ENCODE data around the gene VGLL2. TPM values are rescaled to one million over a fixed set of nuclear protein-coding genes. Genes with fewer than 3 reads are reported as not detected.
"Not testable (repeated sequence)": the region's sequence is repeated elsewhere in the genome, so short reads cannot be mapped to it uniquely, and the experiment has no call there.

Gene VGLL2, protein sequence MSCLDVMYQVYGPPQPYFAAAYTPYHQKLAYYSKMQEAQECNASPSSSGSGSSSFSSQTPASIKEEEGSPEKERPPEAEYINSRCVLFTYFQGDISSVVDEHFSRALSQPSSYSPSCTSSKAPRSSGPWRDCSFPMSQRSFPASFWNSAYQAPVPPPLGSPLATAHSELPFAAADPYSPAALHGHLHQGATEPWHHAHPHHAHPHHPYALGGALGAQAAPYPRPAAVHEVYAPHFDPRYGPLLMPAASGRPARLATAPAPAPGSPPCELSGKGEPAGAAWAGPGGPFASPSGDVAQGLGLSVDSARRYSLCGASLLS
- not detected in 2 replicates for total RNA-seq (2014; rRNA removed; shearing (Covaris generic))
- not detected in 2 replicates for polyA plus RNA-seq (2015; cell fraction: cytosol; rRNA removed)
- not detected in 2 replicates for polyA plus RNA-seq (2015; cell fraction: nucleus; rRNA removed)

DNA sequence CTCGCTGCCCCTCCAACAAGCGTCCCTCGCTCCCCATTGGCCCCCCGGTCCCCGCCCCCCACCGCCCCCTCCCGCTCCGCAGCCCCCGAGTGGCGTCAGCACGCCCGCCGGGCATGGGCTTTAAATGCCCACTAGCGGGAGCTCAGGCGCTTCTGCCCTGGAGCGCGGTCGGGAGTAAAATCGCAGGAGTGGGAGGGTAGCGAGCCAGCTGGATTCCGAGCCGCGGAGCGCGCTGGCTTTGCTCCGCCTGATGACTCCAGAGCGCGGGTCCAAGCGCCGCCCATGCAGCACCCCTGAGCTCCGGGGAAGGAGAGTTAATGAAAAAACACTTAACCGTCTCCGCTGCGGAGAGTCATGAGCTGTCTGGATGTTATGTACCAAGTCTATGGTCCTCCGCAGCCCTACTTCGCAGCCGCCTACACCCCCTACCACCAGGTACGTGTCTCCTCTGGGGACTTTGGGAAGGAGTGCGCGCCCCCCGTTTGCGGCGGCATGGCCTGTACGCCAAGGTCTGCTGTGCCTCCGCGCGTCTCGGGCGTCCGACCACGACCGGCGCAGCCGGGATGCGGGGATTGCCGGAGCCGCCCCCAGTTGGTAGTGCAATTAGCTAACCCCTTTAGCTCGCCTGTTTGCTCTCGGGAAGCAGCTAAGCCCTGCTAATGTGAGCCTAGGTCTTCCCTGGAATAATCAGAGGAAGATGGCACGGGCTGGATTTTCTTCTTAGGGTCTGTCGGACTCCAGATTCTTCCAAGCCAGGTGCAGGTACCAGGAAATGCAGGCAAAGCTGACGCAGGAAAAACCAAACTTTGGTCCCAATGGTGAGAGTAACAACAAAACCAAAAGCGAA is at the start of gene VGLL2:
Gene VGLL2, plus strand, starts transcription at position 149 of the 847 bp plus-strand sequence. Its CDS starts 206 bp downstream, at position 355.
- peak; percentile 4 for DNase-seq (ENCODE audit: low read depth, low spot score)
- in situ Hi-C loops (cut with HindIII; ENCODE audit: low pct_unique_long_range_greater_than_20kb, low sequenced_read_pairs): no loop called here

DNA sequence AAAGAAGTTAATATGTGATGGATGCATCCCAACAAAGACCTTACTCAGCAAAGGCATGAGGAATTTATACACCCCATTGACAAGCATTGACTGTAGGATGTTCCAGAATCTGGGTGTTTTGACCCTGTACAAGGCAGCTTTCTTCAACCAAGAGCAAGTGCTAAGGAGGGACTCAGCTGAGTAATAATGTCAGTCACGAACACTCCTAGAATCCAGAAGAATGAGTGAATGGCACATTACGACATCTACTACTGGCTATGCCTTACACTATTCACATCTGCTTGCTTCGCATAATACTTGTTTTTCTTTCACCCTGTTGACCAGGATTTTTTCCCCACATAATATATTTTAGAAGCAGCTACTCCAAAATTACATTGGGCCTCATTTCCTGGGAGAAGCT is 42.5 kb upstream of the VGLL2 start:
- in situ Hi-C loops (cut with HindIII; ENCODE audit: low pct_unique_long_range_greater_than_20kb, low sequenced_read_pairs): no loop called here
- DNase-seq (ENCODE audit: low read depth, low spot score): no peak

DNA sequence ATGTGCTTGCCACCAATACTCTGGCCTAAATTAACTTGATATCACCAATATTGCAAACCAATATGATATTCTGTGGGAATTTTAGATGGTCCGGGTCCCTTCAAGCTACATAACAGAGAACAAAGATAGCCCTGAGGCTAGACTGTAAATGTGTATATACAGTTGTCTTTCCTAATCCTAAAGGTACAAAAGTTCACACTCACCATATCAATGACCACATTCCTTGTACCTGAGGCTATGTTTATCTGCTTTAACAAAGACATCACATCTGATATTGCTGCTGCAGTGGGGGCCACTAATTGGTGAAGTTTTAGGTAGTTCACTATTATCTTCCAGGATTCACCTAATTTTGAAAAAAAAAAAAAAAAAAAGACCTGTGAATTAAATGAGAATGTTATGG is 38.6 kb upstream of the VGLL2 start:
- no peak for DNase-seq (ENCODE audit: low read depth, low spot score)
- in situ Hi-C loops (cut with HindIII; ENCODE audit: low pct_unique_long_range_greater_than_20kb, low sequenced_read_pairs): no loop called here

DNA sequence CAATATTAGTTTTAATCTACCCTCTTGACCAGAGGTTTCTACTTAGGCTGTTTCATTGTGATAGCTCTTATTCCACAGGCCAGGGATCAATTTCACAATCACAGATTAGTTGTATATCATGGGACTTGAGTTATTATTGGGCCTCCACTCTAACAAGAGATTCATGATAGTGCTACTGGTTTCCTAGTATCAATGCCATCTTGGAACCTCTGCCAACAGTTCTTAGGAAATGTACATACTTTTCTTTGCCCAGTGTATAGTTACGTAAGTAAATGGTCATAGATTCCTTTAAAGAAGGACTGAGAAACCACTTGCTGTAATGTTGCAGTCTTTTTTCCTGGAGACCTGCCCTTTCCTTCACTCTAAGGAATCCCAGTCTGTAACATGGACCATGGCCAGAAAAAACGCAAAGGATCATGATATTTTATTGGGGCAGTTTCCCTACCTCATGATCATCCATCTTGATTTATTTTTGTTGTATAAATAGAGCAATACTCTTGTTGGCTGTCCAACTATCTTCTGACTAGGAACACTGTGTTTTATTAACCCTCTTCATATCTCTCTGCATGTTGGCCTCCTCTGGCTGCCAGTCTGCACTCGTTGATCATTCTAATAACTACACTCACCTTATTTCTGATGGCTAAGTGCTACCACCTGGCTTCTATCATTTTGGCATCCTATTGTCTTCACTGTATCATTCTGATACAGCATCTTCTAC is 38.0 kb upstream of the VGLL2 start:
- no peak for DNase-seq (ENCODE audit: low read depth, low spot score)
- in situ Hi-C loops (cut with HindIII; ENCODE audit: low pct_unique_long_range_greater_than_20kb, low sequenced_read_pairs): no loop called here

DNA sequence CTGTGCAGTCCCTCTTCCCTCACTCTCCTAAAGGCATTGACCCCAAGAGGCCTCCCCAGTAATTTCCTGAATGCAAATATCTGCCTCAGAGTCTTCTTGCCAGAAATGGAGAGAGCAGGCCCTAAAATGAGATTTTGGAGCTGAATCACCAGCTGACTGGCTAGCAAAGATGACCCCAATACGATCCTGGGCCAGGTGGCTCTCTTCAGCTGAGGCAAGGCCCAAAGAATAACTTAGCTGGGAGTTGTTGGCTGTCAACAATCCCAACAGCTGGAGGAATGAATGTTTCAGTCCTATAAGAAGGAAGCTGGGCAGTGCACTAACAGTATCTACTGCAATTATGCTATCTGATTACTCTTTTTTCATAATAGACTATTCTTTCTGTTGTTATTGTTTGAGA is 37.2 kb upstream of the VGLL2 start:
- in situ Hi-C loops (cut with HindIII; ENCODE audit: low pct_unique_long_range_greater_than_20kb, low sequenced_read_pairs): no loop called here
- no peak for DNase-seq (ENCODE audit: low read depth, low spot score)

DNA sequence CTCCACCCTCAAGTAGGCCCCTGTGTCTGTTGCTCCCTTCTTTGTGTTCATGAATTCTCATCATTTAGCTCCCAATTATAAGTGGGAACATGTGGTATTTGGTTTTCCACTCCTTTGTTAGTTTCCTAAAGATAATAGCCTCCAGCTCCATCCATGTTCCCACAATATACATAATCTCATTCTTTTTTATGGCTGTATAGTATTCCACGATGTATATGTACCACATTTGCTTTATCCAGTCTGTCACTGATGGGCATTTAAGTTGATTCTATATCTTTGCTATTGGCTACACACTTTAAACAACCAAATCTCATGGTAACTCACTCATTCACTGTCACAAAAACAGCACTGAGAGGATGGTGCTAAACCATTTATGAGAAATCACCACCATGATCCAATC is 35.5 kb upstream of the VGLL2 start:
- DNase-seq (ENCODE audit: low read depth, low spot score): no peak
- in situ Hi-C loops (cut with HindIII; ENCODE audit: low pct_unique_long_range_greater_than_20kb, low sequenced_read_pairs): no loop called here

DNA sequence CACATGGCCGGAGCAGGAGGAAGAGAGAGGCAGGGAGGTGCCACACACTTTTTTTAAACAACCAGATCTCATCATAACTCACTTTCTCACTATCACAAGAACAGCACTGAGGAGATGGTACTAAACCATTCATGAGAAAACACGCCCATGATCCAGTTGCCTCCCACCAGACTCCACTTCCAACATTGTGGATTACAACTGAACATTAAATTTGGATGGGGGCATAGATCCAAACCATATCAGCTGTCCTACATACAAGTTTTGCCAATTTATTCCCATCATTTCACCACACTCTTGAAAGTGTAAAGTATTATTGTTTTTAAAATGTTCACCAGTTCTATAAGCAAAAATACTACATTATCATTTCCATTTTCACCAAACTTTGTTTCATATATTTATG is 33.9 kb upstream of the VGLL2 start:
- no peak for DNase-seq (ENCODE audit: low read depth, low spot score)
- in situ Hi-C loops (cut with HindIII; ENCODE audit: low pct_unique_long_range_greater_than_20kb, low sequenced_read_pairs): no loop called here

DNA sequence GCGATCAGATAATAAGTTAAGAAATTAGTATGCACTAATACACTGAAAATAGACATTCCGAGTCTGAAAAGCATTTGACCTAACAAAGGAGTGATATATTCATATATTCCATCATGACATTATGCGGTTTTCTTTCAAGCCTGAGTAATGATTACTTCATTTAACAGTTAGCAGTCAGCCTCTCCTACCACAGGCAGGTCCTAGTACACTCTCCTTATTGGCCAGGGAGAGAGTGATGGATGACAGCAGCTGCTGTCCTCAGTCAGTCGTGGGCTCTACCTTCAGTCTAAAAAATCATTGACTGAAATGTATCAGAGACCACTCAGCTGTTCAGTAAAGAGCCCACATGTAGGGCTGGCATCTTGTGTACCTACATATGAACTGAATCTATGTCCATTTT is 33.2 kb upstream of the VGLL2 start:
- in situ Hi-C loops (cut with HindIII; ENCODE audit: low pct_unique_long_range_greater_than_20kb, low sequenced_read_pairs): no loop called here
- no peak for DNase-seq (ENCODE audit: low read depth, low spot score)

DNA sequence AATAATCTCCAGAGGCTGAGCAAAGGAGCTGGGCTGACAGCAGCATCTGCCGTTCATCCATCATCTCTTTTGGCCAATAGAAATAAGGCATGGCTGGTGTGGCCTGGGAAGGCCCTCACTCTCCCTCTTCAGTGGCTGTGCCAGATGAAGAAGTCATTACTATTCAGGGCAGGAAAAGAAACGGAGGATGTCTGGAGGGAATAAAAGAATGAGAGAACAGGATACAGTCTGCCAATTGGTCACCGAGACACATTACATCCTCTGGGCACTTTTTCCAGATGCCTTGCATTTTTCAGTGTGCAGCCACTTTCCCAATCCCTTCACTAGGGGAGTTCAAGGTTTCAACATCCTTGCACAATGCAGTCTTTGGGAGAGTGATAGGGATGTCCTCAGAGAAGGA is 32.2 kb upstream of the VGLL2 start:
- no peak for DNase-seq (ENCODE audit: low read depth, low spot score)
- in situ Hi-C loops (cut with HindIII; ENCODE audit: low pct_unique_long_range_greater_than_20kb, low sequenced_read_pairs): no loop called here

DNA sequence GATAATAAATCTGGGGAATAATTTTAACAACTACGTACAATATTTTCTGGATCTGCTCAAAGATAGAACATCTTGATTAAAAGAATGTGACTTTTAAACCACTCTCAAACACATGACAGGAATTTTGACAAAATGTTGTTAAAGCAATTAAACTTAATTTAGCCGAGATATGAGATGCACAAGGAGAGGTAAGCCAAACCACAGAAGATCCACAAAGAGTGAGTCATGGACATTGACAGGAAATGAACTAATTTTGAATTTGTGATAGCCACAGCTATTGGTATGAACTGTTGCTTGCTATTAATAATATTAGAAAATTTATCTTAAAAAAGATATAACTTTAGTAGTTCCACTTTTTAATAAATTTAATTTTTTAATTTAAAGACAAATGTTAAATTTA is 27.8 kb upstream of the VGLL2 start:
- in situ Hi-C loops (cut with HindIII; ENCODE audit: low pct_unique_long_range_greater_than_20kb, low sequenced_read_pairs): no loop called here
- DNase-seq (ENCODE audit: low read depth, low spot score): no peak

DNA sequence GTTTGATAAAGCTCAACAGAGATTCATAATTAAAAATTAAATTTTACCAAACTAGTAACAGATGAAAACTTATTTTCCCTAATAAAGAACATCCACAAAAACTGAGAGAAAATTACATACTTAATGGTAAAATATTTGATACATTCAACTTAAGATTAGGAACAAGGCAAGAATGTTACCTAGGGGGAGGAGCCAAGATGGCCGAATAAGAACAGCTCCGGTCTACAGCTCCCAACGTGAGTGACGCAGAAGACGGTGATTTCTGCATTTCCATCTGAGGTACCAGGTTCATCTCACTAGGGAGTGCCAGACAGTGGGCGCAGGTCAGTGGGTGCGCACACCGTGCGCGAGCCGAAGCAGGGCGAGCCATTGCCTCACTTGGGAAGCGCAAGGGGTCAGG is 20.8 kb upstream of the VGLL2 start:
- DNase-seq (ENCODE audit: low read depth, low spot score); in situ Hi-C loops (cut with HindIII; ENCODE audit: low pct_unique_long_range_greater_than_20kb, low sequenced_read_pairs): not testable (repeated sequence)

DNA sequence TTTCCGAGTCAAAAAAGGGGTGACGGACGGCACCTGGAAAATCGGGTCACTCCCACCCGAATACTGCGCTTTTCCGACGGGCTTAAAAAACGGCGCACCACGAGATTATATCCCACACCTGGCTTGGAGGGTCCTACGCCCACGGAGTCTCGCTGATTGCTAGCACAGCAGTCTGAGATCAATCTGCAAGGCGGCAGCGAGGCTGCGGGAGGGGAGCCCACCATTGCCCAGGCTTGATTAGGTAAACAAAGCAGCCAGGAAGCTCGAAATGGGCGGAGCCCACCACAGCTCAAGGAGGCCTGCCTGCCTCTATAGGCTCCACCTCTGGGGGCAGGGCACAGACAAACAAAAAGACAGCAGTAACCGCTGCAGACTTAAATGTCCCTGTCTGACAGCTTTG is 20.4 kb upstream of the VGLL2 start:
- in situ Hi-C loops (cut with HindIII; ENCODE audit: low pct_unique_long_range_greater_than_20kb, low sequenced_read_pairs); DNase-seq (ENCODE audit: low read depth, low spot score): not testable (repeated sequence)

DNA sequence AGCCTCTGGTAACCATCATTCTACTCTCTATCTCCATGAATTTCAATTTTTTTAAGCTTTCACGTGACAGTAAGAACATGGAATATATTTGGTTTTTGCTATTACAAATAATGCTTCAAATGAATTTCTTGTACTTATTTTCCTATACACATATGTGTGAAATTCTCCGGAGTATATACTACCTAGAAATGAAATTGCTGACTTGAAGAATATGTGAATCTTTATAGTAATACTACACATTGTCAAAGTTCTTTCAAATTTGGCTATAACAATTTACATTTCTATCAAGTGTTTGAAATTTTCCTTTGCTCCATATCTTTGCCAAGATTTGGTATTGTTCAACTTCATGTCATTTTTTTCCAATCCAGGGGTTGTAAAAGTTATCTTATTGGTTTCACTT is 11.6 kb upstream of the VGLL2 start:
- in situ Hi-C loops (cut with HindIII; ENCODE audit: low pct_unique_long_range_greater_than_20kb, low sequenced_read_pairs): no loop called here
- DNase-seq (ENCODE audit: low read depth, low spot score): no peak

DNA sequence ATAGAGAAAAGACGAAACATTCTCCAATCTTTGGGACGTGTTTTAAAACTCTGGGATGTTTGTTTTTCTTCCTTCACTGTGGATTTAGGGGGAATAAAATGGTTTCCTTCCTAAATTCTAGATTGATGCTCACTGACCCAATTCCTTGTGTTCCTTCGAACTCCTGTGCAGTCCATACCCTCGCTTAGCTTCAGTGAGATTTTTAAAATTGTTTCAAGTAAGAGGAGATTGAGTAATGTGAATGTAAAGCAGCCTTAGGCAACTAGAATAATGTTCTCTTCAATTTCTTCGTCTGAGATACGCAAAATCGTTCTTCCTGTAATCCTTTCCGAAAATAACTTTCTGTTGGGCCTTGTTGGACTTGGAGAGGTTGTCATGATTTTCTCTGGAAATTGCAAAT is 2.6 kb upstream of the VGLL2 start:
- in situ Hi-C loops (cut with HindIII; ENCODE audit: low pct_unique_long_range_greater_than_20kb, low sequenced_read_pairs): no loop called here
- no peak for DNase-seq (ENCODE audit: low read depth, low spot score)

DNA sequence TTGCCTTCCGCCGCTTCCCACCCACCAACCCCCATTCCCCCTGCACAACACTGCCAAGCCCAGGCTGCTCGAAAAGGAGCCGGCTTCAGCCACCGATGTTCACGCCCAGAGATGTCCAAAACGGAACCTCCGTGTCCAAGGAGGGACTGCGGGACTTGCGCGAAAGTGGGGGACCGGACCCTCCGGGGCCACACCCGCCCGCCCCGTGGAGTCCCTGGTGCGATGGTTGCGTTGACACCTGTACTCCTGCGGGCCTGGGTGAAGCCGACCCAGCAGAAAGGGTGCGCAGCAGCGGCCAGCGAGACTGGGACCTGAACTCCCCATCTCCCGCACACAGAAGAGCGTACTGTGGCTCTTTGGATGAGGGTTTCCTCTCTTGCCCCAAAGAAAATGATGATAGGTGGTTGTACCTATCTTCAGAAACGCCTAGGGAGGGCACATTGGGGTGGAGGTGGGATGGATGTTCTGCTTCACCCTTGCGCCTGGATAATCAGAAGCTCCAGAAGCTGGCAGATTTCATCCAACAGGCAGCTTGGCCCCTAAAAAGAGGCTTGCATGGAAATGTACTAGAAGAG is 1.9 kb upstream of the VGLL2 start:
- in situ Hi-C loops (cut with HindIII; ENCODE audit: low pct_unique_long_range_greater_than_20kb, low sequenced_read_pairs): no loop called here
- no peak for DNase-seq (ENCODE audit: low read depth, low spot score)

DNA sequence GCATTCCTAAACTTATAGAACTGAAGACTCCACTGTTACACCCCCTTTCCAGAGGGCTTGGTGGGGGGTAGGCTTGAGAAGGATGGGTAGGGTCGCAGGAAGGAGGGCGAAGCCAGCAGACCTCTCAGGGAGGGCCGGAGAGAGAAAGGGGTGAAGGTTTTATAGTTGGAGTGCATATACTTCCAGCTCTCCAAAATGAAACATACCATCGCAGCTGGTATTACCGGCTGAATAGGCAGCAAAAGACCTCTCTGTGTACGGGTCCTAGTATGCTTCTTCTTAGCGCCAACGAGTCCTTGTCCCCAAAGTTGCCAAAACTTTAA is 1.0 kb upstream of the VGLL2 start:
- in situ Hi-C loops (cut with HindIII; ENCODE audit: low pct_unique_long_range_greater_than_20kb, low sequenced_read_pairs): no loop called here

DNA sequence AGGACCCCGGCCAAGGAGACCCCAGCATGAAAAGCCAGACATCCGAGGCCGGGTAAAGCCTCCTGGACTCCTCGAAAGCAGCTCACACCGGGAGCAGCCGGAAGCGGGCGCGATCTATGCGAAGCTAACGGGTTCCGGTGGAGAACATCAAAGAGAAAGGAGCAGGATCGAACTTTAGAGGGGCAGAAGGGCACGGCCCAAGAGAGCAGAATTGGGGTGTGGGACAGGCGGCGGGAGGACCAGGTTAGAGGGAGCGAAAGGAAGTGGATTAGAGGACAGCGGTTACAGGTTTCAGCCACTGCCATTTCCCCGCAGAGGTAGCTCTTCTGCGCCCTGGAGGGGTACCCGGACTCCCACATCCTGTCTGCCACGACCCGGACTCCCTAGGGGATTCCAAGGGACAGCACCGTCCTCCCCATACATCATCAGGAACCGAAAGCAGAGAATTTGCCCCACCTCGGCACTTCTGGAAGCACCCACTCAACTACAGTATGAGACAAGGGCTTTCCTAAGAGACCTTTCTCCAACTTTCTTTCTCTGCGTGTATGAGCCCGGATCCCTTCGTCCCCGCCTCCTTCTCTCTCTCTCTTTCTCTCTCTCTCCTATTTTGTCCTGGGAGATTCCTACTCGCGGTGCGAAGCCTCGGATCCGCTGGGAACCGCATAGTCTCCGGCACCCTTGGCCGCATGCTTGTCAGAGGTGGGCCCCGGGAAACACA is 507 bp upstream of the VGLL2 start:
- in situ Hi-C loops (cut with HindIII; ENCODE audit: low pct_unique_long_range_greater_than_20kb, low sequenced_read_pairs): no loop called here
- DNase-seq (ENCODE audit: low read depth, low spot score): no peak

More for the DNA sequence above, 1.0 kb upstream of the VGLL2 start:
- DNase-seq (ENCODE audit: low read depth, low spot score): no peak
